ENCODE measurements around the gene ANKRD33. TPM values are rescaled to one million over a fixed set of nuclear protein-coding genes. Genes with fewer than 3 reads are reported as not detected.

The ANKRD33 gene
- total RNA-seq, 1 experiment from 2014 or later = not detected

GRCh38 chr12:51908876-51909592 is 21.1 kb downstream of the ANKRD33 start:
- H3K79me2 ChIP-seq (ENCODE audit: low read length) = no peaks in the 10 kb centered on the region
- no peak overlapping the region for H3K27ac ChIP-seq (ENCODE audit: low read length)
- ChIA-PET POLR2A (ENCODE audit: unreplicated experiment) (no interaction called here), CTCF (no interaction called here)
- no peak overlapping the region for H3K9ac ChIP-seq (ENCODE audit: low read length)
- H3K4me2 ChIP-seq (ENCODE audit: low read length) = no peak overlapping the region
- intact Hi-C loops (cut with micrococcal nuclease) = no loop called here
- no peaks in the 10 kb centered on the region for H4K20me1 ChIP-seq (ENCODE audit: low read length)
- no peak overlapping the region for H2AFZ ChIP-seq (ENCODE audit: low read length)
- H3K27me3 ChIP-seq (ENCODE audit: low read length) = no peaks in the 10 kb centered on the region
- no TSS peak for BruUV-seq (replicated peaks)
- H3K4me3 ChIP-seq (ENCODE audit: low read length) = no peak overlapping the region
- no peaks in the 10 kb centered on the region for H3K4me1 ChIP-seq (ENCODE audit: insufficient read depth, low read length)
- H3K9me2 ChIP-seq (replicated peaks; ENCODE audit: low read length) = no peaks in the 10 kb centered on the region
- no peak for TF ChIP-seq EZH2 (IDR thresholded peaks at IDR 0.05; ENCODE audit: low read length, unreplicated experiment)
- no peak for TF ChIP-seq EZH2phosphoT487 (IDR thresholded peaks at IDR 0.05; ENCODE audit: borderline replicate concordance, low read length)
- no peak for TF ChIP-seq CTCF (conservative IDR thresholded peaks at IDR 0.05; ENCODE audit: low read depth, low read length)
- no peaks in the 10 kb centered on the region for H3K36me3 ChIP-seq (ENCODE audit: low read depth, low read length)
- ATAC-seq = no peak
- no peak for DNase-seq
- H3K9me3 ChIP-seq (ENCODE audit: low read length) = no peaks in the 10 kb centered on the region
- H3F3A ChIP-seq (ENCODE audit: low read length, unreplicated experiment) = no peaks in the 10 kb centered on the region

GRCh38 chr12:51910168-51910567 is 22.3 kb downstream of the ANKRD33 start:
- no peaks in the 10 kb centered on the region for H3K9me2 ChIP-seq (replicated peaks; ENCODE audit: low read length)
- intact Hi-C loops (cut with micrococcal nuclease) = no loop called here
- CTCF ChIA-PET = no interaction called here
- POLR2A ChIA-PET (ENCODE audit: unreplicated experiment) = no interaction called here
- BruUV-seq (replicated peaks) = no TSS peak
- no peaks in the 10 kb centered on the region for H3K27me3 ChIP-seq (ENCODE audit: low read length)
- no peak overlapping the region for H3K27ac ChIP-seq (ENCODE audit: low read length)
- no peak for TF ChIP-seq CTCF (conservative IDR thresholded peaks at IDR 0.05; ENCODE audit: low read depth, low read length)
- TF ChIP-seq EZH2phosphoT487 (IDR thresholded peaks at IDR 0.05; ENCODE audit: borderline replicate concordance, low read length) = no peak
- no peak for TF ChIP-seq EZH2 (IDR thresholded peaks at IDR 0.05; ENCODE audit: low read length, unreplicated experiment)
- H4K20me1 ChIP-seq (ENCODE audit: low read length) = no peaks in the 10 kb centered on the region
- H3K4me3 ChIP-seq (ENCODE audit: low read length) = no peak overlapping the region
- H3K4me2 ChIP-seq (ENCODE audit: low read length) = no peak overlapping the region
- no peak overlapping the region for H2AFZ ChIP-seq (ENCODE audit: low read length)
- H3K9ac ChIP-seq (ENCODE audit: low read length) = no peak overlapping the region
- H3K79me2 ChIP-seq (ENCODE audit: low read length) = no peaks in the 10 kb centered on the region
- H3F3A ChIP-seq (ENCODE audit: low read length, unreplicated experiment) = no peaks in the 10 kb centered on the region
- H3K36me3 ChIP-seq (ENCODE audit: low read depth, low read length) = no peaks in the 10 kb centered on the region
- no peaks in the 10 kb centered on the region for H3K4me1 ChIP-seq (ENCODE audit: insufficient read depth, low read length)
- ATAC-seq = no peak
- H3K9me3 ChIP-seq (ENCODE audit: low read length) = no peaks in the 10 kb centered on the region
- no peak for DNase-seq

- H3K9ac ChIP-seq (ENCODE audit: low read length) = no peak overlapping the region
- intact Hi-C loops (cut with micrococcal nuclease) = no loop called here
- H3K36me3 ChIP-seq (ENCODE audit: low read depth, low read length) = no peaks in the 10 kb centered on the region
- H3K27me3 ChIP-seq (ENCODE audit: low read length) = no peaks in the 10 kb centered on the region
- H4K20me1 ChIP-seq (ENCODE audit: low read length) = no peaks in the 10 kb centered on the region
- no TSS peak for BruUV-seq (replicated peaks)
- no peaks in the 10 kb centered on the region for H3K9me3 ChIP-seq (ENCODE audit: low read length)
- no peak overlapping the region for H3K27ac ChIP-seq (ENCODE audit: low read length)
- TF ChIP-seq EZH2 (IDR thresholded peaks at IDR 0.05; ENCODE audit: low read length, unreplicated experiment) (no peak), CTCF (conservative IDR thresholded peaks at IDR 0.05; ENCODE audit: low read depth, low read length) (no peak), EZH2phosphoT487 (IDR thresholded peaks at IDR 0.05; ENCODE audit: borderline replicate concordance, low read length) (no peak)
- ChIA-PET CTCF (no interaction called here), POLR2A (ENCODE audit: unreplicated experiment) (no interaction called here)
- ATAC-seq (no peak), DNase-seq (no peak)
- no peaks in the 10 kb centered on the region for H3K9me2 ChIP-seq (replicated peaks; ENCODE audit: low read length)
- no peak overlapping the region for H3K4me2 ChIP-seq (ENCODE audit: low read length)
- no peak overlapping the region for H2AFZ ChIP-seq (ENCODE audit: low read length)
- H3K79me2 ChIP-seq (ENCODE audit: low read length) = no peaks in the 10 kb centered on the region
- no peak overlapping the region for H3K4me3 ChIP-seq (ENCODE audit: low read length)
- no peaks in the 10 kb centered on the region for H3F3A ChIP-seq (ENCODE audit: low read length, unreplicated experiment)
- H3K4me1 ChIP-seq (ENCODE audit: insufficient read depth, low read length) = no peaks in the 10 kb centered on the region
Measured at GRCh38 chr12:51910691-51911090, 22.8 kb downstream of the ANKRD33 start.
